HG02938 (cell line): ENCODE results near the gene GJB5.
"Not testable (repeated sequence)": the region's sequence is repeated elsewhere in the genome, so short reads cannot be mapped to it uniquely, and the experiment has no call there.

Source experiments
- ATAC-seq: cut with Tn5 transposase; IDR thresholded peaks from one replicate; pipeline ENCODE4 v1.9.1; 2021; ENCODE audit warnings: mild to moderate bottlenecking, moderate library complexity; ENCODE audit not compliant: unreplicated experiment

The GJB5 gene

GRCh38 chr1:34773114-34773513 lies 18.3 kb downstream of the GJB5 start:
- ATAC-seq, result not testable (repeated sequence)

- no peak for ATAC-seq
These were observed 20.1 kb downstream of the GJB5 start for GRCh38 chr1:34774957-34775356.

- no peak for ATAC-seq
These were observed 22.1 kb downstream of the GJB5 start for GRCh38 chr1:34776911-34777310.

- ATAC-seq, result no peak
These were observed 22.9 kb downstream of the GJB5 start for GRCh38 chr1:34777519-34778321.

GRCh38 chr1:34778381-34778780 lies 23.5 kb downstream of the GJB5 start:
- ATAC-seq, result no peak

GRCh38 chr1:34779005-34779404 lies 24.2 kb downstream of the GJB5 start:
- no peak for ATAC-seq

GRCh38 chr1:34779526-34779925 lies 24.7 kb downstream of the GJB5 start:
- no peak for ATAC-seq

GRCh38 chr1:34779962-34780361 lies 25.1 kb downstream of the GJB5 start:
- ATAC-seq, result no peak

- no peak for ATAC-seq
These were observed 25.7 kb downstream of the GJB5 start for GRCh38 chr1:34780528-34780927.

GRCh38 chr1:34781071-34781843 lies 26.4 kb downstream of the GJB5 start, which contains the start of gene GJB3:
GJB3 (plus strand) TSS chr1:34781214; CDS start chr1:34784763, 3,549 bp downstream.
- ATAC-seq, result no peak

GRCh38 chr1:34781844-34782391 lies 27.1 kb downstream of the GJB5 start:
- ATAC-seq, result no peak

- ATAC-seq, result no peak
These were observed 29.9 kb downstream of the GJB5 start for GRCh38 chr1:34784751-34785221.

- no peak for ATAC-seq
These were observed 30.5 kb downstream of the GJB5 start for GRCh38 chr1:34785231-34785874.

GRCh38 chr1:34785875-34786470 lies 31.1 kb downstream of the GJB5 start:
- ATAC-seq, result no peak

- ATAC-seq, result no peak
These were observed 31.9 kb downstream of the GJB5 start for GRCh38 chr1:34786521-34787325.

- no peak for ATAC-seq
These were observed 32.9 kb downstream of the GJB5 start for GRCh38 chr1:34787461-34788420.

- no peak for ATAC-seq
These were observed 36.1 kb downstream of the GJB5 start for GRCh38 chr1:34790985-34791384.

GRCh38 chr1:34792424-34792823 lies 37.6 kb downstream of the GJB5 start:
- no peak for ATAC-seq
